Measurements from ENCODE around the gene SLC1A7.

Gene SLC1A7

GRCh38 chr1:53174971-53175913 is 32.8 kb upstream of the SLC1A7 start:
- Histone ChIP-seq H3K27me3 (ENCODE audit: low read length) (no peaks in the 10 kb centered on the region), H3K9me2 (replicated peaks; ENCODE audit: insufficient read depth, low read length) (no peaks in the 10 kb centered on the region), H3K36me3 (ENCODE audit: low read length) (no peaks in the 10 kb centered on the region), H3K27ac (ENCODE audit: low read depth, low read length) (no peak overlapping the region), H2AFZ (ENCODE audit: low read depth, low read length, severe bottlenecking) (no peak overlapping the region), H3K9me3 (ENCODE audit: insufficient read depth, low read length) (no peaks in the 10 kb centered on the region), H4K20me1 (ENCODE audit: low read depth, low read length) (no peaks in the 10 kb centered on the region), H3K4me3 (ENCODE audit: insufficient read depth, low read length, poor library complexity, severe bottlenecking) (no peak overlapping the region), H3F3A (ENCODE audit: insufficient read depth) (no peaks in the 10 kb centered on the region), H3K9ac (ENCODE audit: low read length) (no peak overlapping the region), H3K4me2 (ENCODE audit: low read depth, low read length, poor library complexity, severe bottlenecking) (no peak overlapping the region), H3K79me2 (ENCODE audit: insufficient read depth, low read length) (no peaks in the 10 kb centered on the region)
- TF ChIP-seq CTCF (IDR thresholded peaks at IDR 0.05; ENCODE audit: insufficient read depth, low read length, poor library complexity, severe bottlenecking) (no peak), EZH2phosphoT487 (conservative IDR thresholded peaks at IDR 0.05; ENCODE audit: low read length) (no peak)

GRCh38 chr1:53172426-53173128 is 30.1 kb upstream of the SLC1A7 start:
- H2AFZ ChIP-seq (ENCODE audit: low read depth, low read length, severe bottlenecking) = no peak overlapping the region
- no peaks in the 10 kb centered on the region for H3K9me3 ChIP-seq (ENCODE audit: insufficient read depth, low read length)
- no peaks in the 10 kb centered on the region for H3K36me3 ChIP-seq (ENCODE audit: low read length)
- H3K79me2 ChIP-seq (ENCODE audit: insufficient read depth, low read length) = no peaks in the 10 kb centered on the region
- no peak overlapping the region for H3K4me3 ChIP-seq (ENCODE audit: insufficient read depth, low read length, poor library complexity, severe bottlenecking)
- H3F3A ChIP-seq (ENCODE audit: insufficient read depth) = no peaks in the 10 kb centered on the region
- TF ChIP-seq EZH2phosphoT487 (conservative IDR thresholded peaks at IDR 0.05; ENCODE audit: low read length) = no peak
- no peak for TF ChIP-seq CTCF (IDR thresholded peaks at IDR 0.05; ENCODE audit: insufficient read depth, low read length, poor library complexity, severe bottlenecking)
- no peak overlapping the region for H3K27ac ChIP-seq (ENCODE audit: low read depth, low read length)
- H3K4me2 ChIP-seq (ENCODE audit: low read depth, low read length, poor library complexity, severe bottlenecking) = no peak overlapping the region
- no peaks in the 10 kb centered on the region for H4K20me1 ChIP-seq (ENCODE audit: low read depth, low read length)
- H3K27me3 ChIP-seq (ENCODE audit: low read length) = no peaks in the 10 kb centered on the region
- H3K9me2 ChIP-seq (replicated peaks; ENCODE audit: insufficient read depth, low read length) = no peaks in the 10 kb centered on the region
- H3K9ac ChIP-seq (ENCODE audit: low read length) = no peak overlapping the region

GRCh38 chr1:53166912-53167311 is 24.5 kb upstream of the SLC1A7 start:
- Histone ChIP-seq H3K9me3 (ENCODE audit: insufficient read depth, low read length) (no peaks in the 10 kb centered on the region), H3K27me3 (ENCODE audit: low read length) (no peaks in the 10 kb centered on the region), H3F3A (ENCODE audit: insufficient read depth) (no peaks in the 10 kb centered on the region), H3K36me3 (ENCODE audit: low read length) (no peaks in the 10 kb centered on the region), H3K4me3 (ENCODE audit: insufficient read depth, low read length, poor library complexity, severe bottlenecking) (no peak overlapping the region), H3K27ac (ENCODE audit: low read depth, low read length) (no peak overlapping the region), H3K9me2 (replicated peaks; ENCODE audit: insufficient read depth, low read length) (no peaks in the 10 kb centered on the region), H3K9ac (ENCODE audit: low read length) (no peak overlapping the region), H3K4me2 (ENCODE audit: low read depth, low read length, poor library complexity, severe bottlenecking) (no peak overlapping the region), H3K79me2 (ENCODE audit: insufficient read depth, low read length) (no peaks in the 10 kb centered on the region), H4K20me1 (ENCODE audit: low read depth, low read length) (no peaks in the 10 kb centered on the region), H2AFZ (ENCODE audit: low read depth, low read length, severe bottlenecking) (no peak overlapping the region)
- TF ChIP-seq CTCF (IDR thresholded peaks at IDR 0.05; ENCODE audit: insufficient read depth, low read length, poor library complexity, severe bottlenecking) = no peak
- TF ChIP-seq EZH2phosphoT487 (conservative IDR thresholded peaks at IDR 0.05; ENCODE audit: low read length) = no peak
